HCT116 (cell line): ENCODE data around the gene PRKAR2A. TPM values are rescaled to one million over a fixed set of nuclear protein-coding genes. Genes with fewer than 3 reads are reported as not detected.

ENCODE experiments used
- ATAC-seq: fragments of 200-7000 bp; cut with Tn5 transposase; 2 replicates; pipeline ENCODE4 v1.9.1; 2020; ENCODE audit warnings: mild to moderate bottlenecking, moderate library complexity
- BruUV-seq: library from RNA; stranded (reverse); fragments of 400-500 nt; replicated peaks from 2 replicates; lab custom pipeline; 2021; lab: Mats Ljungman, UMichigan
- CTCF ChIA-PET: fragments of 300-600 bp; sonication (Branson Sonifier 250); formaldehyde crosslinking; loops from one replicate; lab custom pipeline; 2021; ENCODE audit warnings: antibody characterized with exemption; lab: Charles Lee
- POLR2A ChIA-PET: fragments of 300-600, 350-600 bp; sonication (Branson Sonifier 250); formaldehyde crosslinking; loops from one replicate; lab custom pipeline; 2021; ENCODE audit warnings: antibody characterized with exemption; lab: Charles Lee
- RAD21 ChIA-PET, 2 experiments: fragments of 300-600 bp; sonication (Branson Sonifier 250); formaldehyde crosslinking; loops; one replicate each; lab custom pipeline; 2023; ENCODE audit warnings: low total read pairs in 2 of 2; ENCODE audit not compliant: uncharacterized antibody in 2 of 2, unreplicated experiment in 2 of 2, low non-redundant PET in 1 of 2; lab: Charles Lee
- DNase-seq: peaks from one replicate; pipeline ENCODE4 v3.0.0-alpha.2; 2010; ENCODE audit warnings: low read depth, low spot score
- H2AFZ ChIP-seq: fragments of 200-600 bp; shearing (Covaris generic), sonication (generic); 2 replicates; pipeline ENCODE4 v1.6.1; 2017; ENCODE audit warnings: low read depth, mixed run types, mixed read lengths, antibody characterized with exemption, low read length; ENCODE audit not compliant: poor library complexity, severe bottlenecking
- H3K27ac ChIP-seq: 2 replicates; pipeline ENCODE4 v1.5.1; 2012; ENCODE audit warnings: low read depth, low read length
- H3K27me3 ChIP-seq: fragments of 200-600 bp; sonication (generic); 2 replicates; pipeline ENCODE4 v1.6.1; 2016; ENCODE audit warnings: mixed run types, low read length, mixed read lengths; ENCODE audit not compliant: insufficient read depth
- H3K36me3 ChIP-seq, 2 experiments: fragments of 200-500 bp in 1 of 2; fragments of 200-600 bp in 1 of 2; sonication (Bioruptor generic) in 1 of 2; sonication (generic) in 1 of 2; 2 replicates each; pipeline versions ENCODE4 v1.5.1 to v1.6.1; 2014 to 2016; ENCODE audit warnings: low read length in 2 of 2, inconsistent platforms in 1 of 2, mixed read lengths in 1 of 2, mixed run types in 1 of 2; ENCODE audit not compliant: insufficient read depth in 2 of 2, control insufficient read depth in 1 of 2
- H3K4me1 ChIP-seq, 2 experiments: fragments of 200-600 bp in 1 of 2; sonication (generic) in 1 of 2; 2 replicates each; pipeline versions ENCODE4 v1.5.1 to v1.6.1; 2012 to 2017; ENCODE audit warnings: low read length in 2 of 2, inconsistent platforms in 1 of 2, mild to moderate bottlenecking in 1 of 2, mixed read lengths in 1 of 2, mixed run types in 1 of 2, moderate library complexity in 1 of 2; ENCODE audit not compliant: insufficient read depth in 2 of 2, control insufficient read depth in 1 of 2
- H3K4me2 ChIP-seq: fragments of 200-600 bp; sonication (generic); 2 replicates; pipeline ENCODE4 v1.6.1; 2017; ENCODE audit warnings: mixed run types, low read length, mixed read lengths
- H3K4me3 ChIP-seq, 2 experiments: fragments of 200-600 bp in 1 of 2; sonication (generic) in 1 of 2; replicated peaks in 1 of 2; 2 replicates each; pipeline ENCODE4 v1.5.1; 2011 to 2016; ENCODE audit warnings: low read length in 2 of 2, control low read depth in 1 of 2, low read depth in 1 of 2, mild to moderate bottlenecking in 1 of 2, mixed read lengths in 1 of 2, mixed run types in 1 of 2
- H3K79me2 ChIP-seq: fragments of 200-600 bp; sonication (generic); 2 replicates; pipeline ENCODE4 v1.6.1; 2017; ENCODE audit warnings: mild to moderate bottlenecking, mixed run types, low read length, moderate library complexity, mixed read lengths; ENCODE audit not compliant: insufficient read depth
- H3K9ac ChIP-seq: fragments of 200-600 bp; sonication (generic); 2 replicates; pipeline ENCODE4 v1.6.1; 2016; ENCODE audit warnings: low read length, mixed read lengths
- H3K9me2 ChIP-seq: fragments of 200-600 bp; sonication (generic), shearing (Covaris generic); 2 replicates; pipeline ENCODE4 v1.6.1; 2017; ENCODE audit warnings: mixed run types, mild to moderate bottlenecking, moderate library complexity; ENCODE audit not compliant: insufficient read depth
- H3K9me3 ChIP-seq, 2 experiments: fragments of 200-500 bp in 1 of 2; fragments of 200-600 bp in 1 of 2; sonication (Bioruptor generic) in 1 of 2; sonication (generic) in 1 of 2; 2 replicates each; pipeline ENCODE4 v1.6.1; 2014 to 2017; ENCODE audit warnings: low read length in 2 of 2, mixed read lengths in 2 of 2, inconsistent platforms in 1 of 2, low read depth in 1 of 2, mild to moderate bottlenecking in 1 of 2, mixed run types in 1 of 2, moderate library complexity in 1 of 2; ENCODE audit not compliant: control insufficient read depth in 1 of 2, insufficient read depth in 1 of 2
- H4K20me1 ChIP-seq: fragments of 200-600 bp; sonication (generic), shearing (Covaris generic); 2 replicates; pipeline ENCODE4 v1.6.1; 2017; ENCODE audit warnings: mixed run types, mild to moderate bottlenecking, moderate library complexity; ENCODE audit not compliant: insufficient read depth
- ATF3 ChIP-seq: IDR thresholded peaks from 2 replicates; pipeline ENCODE4 v1.6.1; 2012
- CTCF ChIP-seq, 3 experiments: fragments of 200-600 bp in 1 of 3; sonication (generic) in 1 of 3; IDR thresholded peaks in 2 of 3; conservative IDR thresholded peaks in 1 of 3; 2 replicates each; pipeline ENCODE4 v1.5.1; 2012 to 2017; ENCODE audit warnings: low read depth in 2 of 3, low read length in 2 of 3, antibody characterized with exemption in 1 of 3, borderline replicate concordance in 1 of 3, control low read depth in 1 of 3, mild to moderate bottlenecking in 1 of 3, mixed read lengths in 1 of 3, mixed run types in 1 of 3, moderate library complexity in 1 of 3; ENCODE audit not compliant: insufficient read depth in 1 of 3
- JUND ChIP-seq: IDR thresholded peaks from 2 replicates; pipeline ENCODE4 v1.6.1; 2012
- POLR2A ChIP-seq: IDR thresholded peaks from 2 replicates; pipeline ENCODE4 v1.7.0; 2011; ENCODE audit warnings: borderline replicate concordance; ENCODE audit not compliant: insufficient read depth, insufficient read length; ENCODE audit errors: extremely low read depth
- POLR2AphosphoS5 ChIP-seq: IDR thresholded peaks from 2 replicates; pipeline ENCODE4 v1.6.1; 2011; ENCODE audit warnings: mild to moderate bottlenecking, low read depth, low read length, moderate library complexity
- REST ChIP-seq: IDR thresholded peaks from 2 replicates; pipeline ENCODE4 v1.6.1; 2012; ENCODE audit warnings: low read depth
- SIN3A ChIP-seq: IDR thresholded peaks from 2 replicates; pipeline ENCODE4 v1.6.1; 2012; ENCODE audit warnings: low read depth
- SRF ChIP-seq: IDR thresholded peaks from 2 replicates; pipeline ENCODE4 v1.6.1; 2012; ENCODE audit warnings: low read depth
- YY1 ChIP-seq: IDR thresholded peaks from 2 replicates; pipeline ENCODE4 v1.6.1; 2011; ENCODE audit warnings: low read length, low read depth, moderate library complexity, mild to moderate bottlenecking; ENCODE audit not compliant: insufficient replicate concordance; ENCODE audit errors: extremely low read depth
- intact Hi-C: fragments of 100-400 bp; cut with micrococcal nuclease; formaldehyde crosslinking; loops from 2 replicates; pipeline ENCODE4 v1.10.0; 2022
- total RNA-seq: library from RNA; stranded (reverse); gene quantifications from one replicate; pipeline ENCODE4 v1.2.1, GENCODE V29; 2021; ENCODE audit not compliant: unreplicated experiment

The PRKAR2A gene
- total RNA-seq, 1 experiment from 2014 or later: 63.3 TPM

DNA sequence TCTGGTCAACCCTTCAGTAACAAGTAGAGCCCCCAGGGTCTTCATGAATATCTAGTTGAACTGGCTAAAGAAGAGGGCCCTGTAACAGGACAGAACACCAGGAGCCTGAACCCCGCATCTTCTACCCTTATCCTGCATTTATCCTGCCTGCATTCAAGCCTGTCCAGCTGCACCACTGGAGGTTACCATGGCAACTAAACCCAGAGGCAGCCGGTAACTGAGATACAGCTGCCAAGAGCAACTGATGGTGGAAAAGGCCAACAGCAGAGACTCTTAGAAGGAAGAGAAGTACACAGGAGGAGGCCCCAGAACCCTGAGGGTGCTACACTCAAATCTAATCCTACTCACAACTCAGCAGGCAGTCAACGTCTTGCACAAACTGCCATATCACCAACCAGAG, 3.7 kb upstream of the PRKAR2A start:
- POLR2A ChIA-PET: no interaction called here
- Histone ChIP-seq H3K36me3 (no peaks in the 10 kb centered on the region), H2AFZ (no peak overlapping the region), H4K20me1 (no peaks in the 10 kb centered on the region), H3K4me1 (peaks cover 6 to 16% of the 10 kb centered on the region in 2 experiments; a peak in 3 of 4 replicates), H3K79me2 (peaks cover 6% of the 10 kb centered on the region), H3K4me2 (no peak overlapping the region), H3K9ac (no peak overlapping the region), H3K27ac (no peak overlapping the region), H3K9me2 (no peaks in the 10 kb centered on the region), H3K9me3 (no peaks in the 10 kb centered on the region), H3K27me3 (no peaks in the 10 kb centered on the region), H3K4me3 (no peak overlapping the region)
- RAD21 ChIA-PET: no interaction called here
- intact Hi-C loops: no loop called here
- CTCF ChIA-PET: no interaction called here
- no TSS peak for BruUV-seq
- ATAC-seq (no peak), DNase-seq (no peak)
- TF ChIP-seq SRF: no peak
- TF ChIP-seq REST: no peak
- no peak for TF ChIP-seq ATF3
- TF ChIP-seq CTCF (IDR thresholded peaks at IDR 0.05 in 2 of 3, conservative IDR thresholded peaks at IDR 0.05 in 1 of 3; ENCODE audit: borderline replicate concordance in 1 of 3, insufficient read depth in 1 of 3, low read depth in 2 of 3, low read length in 2 of 3): no peak
- TF ChIP-seq YY1: no peak
- no peak for TF ChIP-seq POLR2A
- TF ChIP-seq POLR2AphosphoS5: no peak
- no peak for TF ChIP-seq SIN3A
- TF ChIP-seq JUND: no peak
